ENCODE data around the gene HEXD.

DNA sequence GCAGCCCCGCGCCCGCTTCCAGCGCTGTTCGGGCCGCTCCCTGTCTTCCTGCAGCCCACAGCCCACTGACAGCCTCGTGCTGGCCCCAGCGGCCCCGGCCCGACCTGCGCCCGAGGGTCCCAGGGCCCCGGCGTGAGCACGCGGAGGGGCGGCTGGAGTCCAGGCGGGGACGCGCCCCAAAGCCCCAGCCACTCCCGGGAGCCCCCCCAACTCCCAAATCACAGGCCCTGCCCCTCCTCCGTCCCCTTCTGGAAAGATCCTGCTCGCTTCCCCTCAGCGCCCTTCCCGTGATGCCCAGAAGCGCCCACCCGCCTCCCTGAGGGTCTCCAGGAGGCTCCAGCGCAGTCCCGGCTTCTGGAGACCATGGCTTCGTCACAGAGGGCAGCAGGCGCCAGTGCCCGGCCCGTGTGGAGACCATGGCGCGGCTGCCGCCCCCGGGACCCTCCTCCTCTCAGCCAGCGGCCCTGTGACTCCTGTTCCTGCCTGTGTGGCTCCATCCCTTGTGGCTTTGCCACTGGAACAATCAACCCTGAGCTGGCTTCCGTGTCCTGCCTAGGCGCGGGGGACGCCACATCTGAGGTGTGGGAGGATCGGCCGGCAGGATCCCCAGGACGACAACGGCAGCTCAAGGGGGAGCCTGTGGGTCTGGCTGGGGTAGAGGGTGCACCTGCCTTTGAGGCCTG, 42.6 kb upstream of the HEXD start:
- TF ChIP-seq, protein P1, sequence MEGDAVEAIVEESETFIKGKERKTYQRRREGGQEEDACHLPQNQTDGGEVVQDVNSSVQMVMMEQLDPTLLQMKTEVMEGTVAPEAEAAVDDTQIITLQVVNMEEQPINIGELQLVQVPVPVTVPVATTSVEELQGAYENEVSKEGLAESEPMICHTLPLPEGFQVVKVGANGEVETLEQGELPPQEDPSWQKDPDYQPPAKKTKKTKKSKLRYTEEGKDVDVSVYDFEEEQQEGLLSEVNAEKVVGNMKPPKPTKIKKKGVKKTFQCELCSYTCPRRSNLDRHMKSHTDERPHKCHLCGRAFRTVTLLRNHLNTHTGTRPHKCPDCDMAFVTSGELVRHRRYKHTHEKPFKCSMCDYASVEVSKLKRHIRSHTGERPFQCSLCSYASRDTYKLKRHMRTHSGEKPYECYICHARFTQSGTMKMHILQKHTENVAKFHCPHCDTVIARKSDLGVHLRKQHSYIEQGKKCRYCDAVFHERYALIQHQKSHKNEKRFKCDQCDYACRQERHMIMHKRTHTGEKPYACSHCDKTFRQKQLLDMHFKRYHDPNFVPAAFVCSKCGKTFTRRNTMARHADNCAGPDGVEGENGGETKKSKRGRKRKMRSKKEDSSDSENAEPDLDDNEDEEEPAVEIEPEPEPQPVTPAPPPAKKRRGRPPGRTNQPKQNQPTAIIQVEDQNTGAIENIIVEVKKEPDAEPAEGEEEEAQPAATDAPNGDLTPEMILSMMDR (IDR thresholded peaks at IDR 0.05), result no peak
- no peak for TF ChIP-seq POLR2A (IDR thresholded peaks at IDR 0.05)

Data from uterus (tissue), 2 donors.